ENCODE measurements around the gene SMG7. TPM values are rescaled to one million over a fixed set of nuclear protein-coding genes. Genes with fewer than 3 reads are reported as not detected.

SMG7 gene
- total RNA-seq, 2 experiments from 2014 or later, result 35.2 to 39.1 TPM

GRCh38 chr1:183552441-183552840 is 80.1 kb downstream of the SMG7 start:
- CTCF ChIA-PET, result no interaction called here
- DNase-seq (no peak), ATAC-seq (ENCODE audit: poor library complexity) (no peak)
- Histone ChIP-seq H3K9me3 (ENCODE audit: control insufficient read depth in 1 of 2, insufficient read depth in 1 of 2, low read length in 2 of 2) (no peaks in the 10 kb centered on the region), H3K27me3 (ENCODE audit: control insufficient read depth in 1 of 2, insufficient read depth in 2 of 2, low read length in 2 of 2) (no peaks in the 10 kb centered on the region), H3K27ac (ENCODE audit: low read depth in 1 of 2, low read length in 2 of 2) (no peak overlapping the region), H3K36me3 (ENCODE audit: insufficient read depth, low read length) (peaks cover 66% of the 10 kb centered on the region), H3K4me1 (ENCODE audit: insufficient read depth, low read length) (no peaks in the 10 kb centered on the region), H3K4me3 (ENCODE audit: low read length) (no peak overlapping the region)
- intact Hi-C loops (cut with DNase I, micrococcal nuclease), result no loop called here
- H3K4me3 Mint-ChIP-seq, result no peak overlapping the region
- H3K27me3 Mint-ChIP-seq, result no peaks in the 10 kb centered on the region
- TF ChIP-seq CTCF (IDR thresholded peaks at IDR 0.05), result no peak
- H3K36me3 Mint-ChIP-seq (ENCODE audit: low read depth), result peaks cover 84% of the 10 kb centered on the region
- no peaks in the 10 kb centered on the region for H3K4me1 Mint-ChIP-seq (ENCODE audit: low read depth)
- H3K27ac Mint-ChIP-seq, result no peak overlapping the region
- no peaks in the 10 kb centered on the region for H3K9me3 Mint-ChIP-seq
- POLR2A ChIA-PET, result no interaction called here

- intact Hi-C loops (cut with DNase I, micrococcal nuclease), result no loop called here
- ATAC-seq (ENCODE audit: poor library complexity) (no peak), DNase-seq (no peak)
- Mint-ChIP-seq H3K4me3 (no peak overlapping the region), H3K27me3 (no peaks in the 10 kb centered on the region), H3K27ac (no peak overlapping the region), H3K4me1 (ENCODE audit: low read depth) (no peaks in the 10 kb centered on the region), H3K36me3 (ENCODE audit: low read depth) (peaks cover 84% of the 10 kb centered on the region), H3K9me3 (no peaks in the 10 kb centered on the region)
- Histone ChIP-seq H3K36me3 (ENCODE audit: insufficient read depth, low read length) (peaks cover 66% of the 10 kb centered on the region), H3K4me1 (ENCODE audit: insufficient read depth, low read length) (no peaks in the 10 kb centered on the region), H3K4me3 (ENCODE audit: low read length) (no peak overlapping the region), H3K27me3 (ENCODE audit: control insufficient read depth in 1 of 2, insufficient read depth in 2 of 2, low read length in 2 of 2) (no peaks in the 10 kb centered on the region), H3K9me3 (ENCODE audit: control insufficient read depth in 1 of 2, insufficient read depth in 1 of 2, low read length in 2 of 2) (no peaks in the 10 kb centered on the region), H3K27ac (ENCODE audit: low read depth in 1 of 2, low read length in 2 of 2) (no peak overlapping the region)
- POLR2A ChIA-PET, result no interaction called here
- TF ChIP-seq CTCF (IDR thresholded peaks at IDR 0.05), result no peak
- CTCF ChIA-PET, result no interaction called here
Observed at GRCh38 chr1:183552891-183553290, 80.6 kb downstream of the SMG7 start.

- DNase-seq, result no peak
- Histone ChIP-seq H3K27me3 (ENCODE audit: control insufficient read depth in 1 of 2, insufficient read depth in 2 of 2, low read length in 2 of 2) (no peaks in the 10 kb centered on the region), H3K36me3 (ENCODE audit: insufficient read depth, low read length) (peaks cover 61% of the 10 kb centered on the region), H3K9me3 (ENCODE audit: control insufficient read depth in 1 of 2, insufficient read depth in 1 of 2, low read length in 2 of 2) (no peaks in the 10 kb centered on the region), H3K27ac (ENCODE audit: low read depth in 1 of 2, low read length in 2 of 2) (no peak overlapping the region), H3K4me1 (ENCODE audit: insufficient read depth, low read length) (no peaks in the 10 kb centered on the region), H3K4me3 (ENCODE audit: low read length) (no peak overlapping the region)
- ChIA-PET POLR2A (no interaction called here), CTCF (no interaction called here)
- no peaks in the 10 kb centered on the region for H3K4me1 Mint-ChIP-seq (ENCODE audit: low read depth)
- intact Hi-C loops (cut with DNase I, micrococcal nuclease), result no loop called here
- peak overlapping the region; percentile 22 for H3K27ac Mint-ChIP-seq
- no peak for TF ChIP-seq CTCF (IDR thresholded peaks at IDR 0.05)
- ATAC-seq (ENCODE audit: poor library complexity), result no peak
- H3K36me3 Mint-ChIP-seq (ENCODE audit: low read depth), result peaks cover 81% of the 10 kb centered on the region
- H3K27me3 Mint-ChIP-seq, result no peaks in the 10 kb centered on the region
- no peaks in the 10 kb centered on the region for H3K9me3 Mint-ChIP-seq
- H3K4me3 Mint-ChIP-seq, result no peak overlapping the region
Observed at GRCh38 chr1:183553331-183553730, 81.0 kb downstream of the SMG7 start.
